ENCODE measurements around the gene DUSP5.
A peak's percentile ranks its signal among the peaks of the same experiment; 100 is the strongest.

The DUSP5 gene

GRCh38 chr10:110500515-110500905 lies 2.8 kb downstream of the DUSP5 start:
- no peak for DNase-seq (ENCODE audit: low read depth in 2 of 2)

- peak in 1 of 2 experiments; percentile 64 for DNase-seq (ENCODE audit: low read depth in 2 of 2)
Measured at GRCh38 chr10:110501142-110501937, 3.6 kb downstream of the DUSP5 start.

- no peak for DNase-seq (ENCODE audit: low read depth in 2 of 2)
Measured at GRCh38 chr10:110502072-110502845, 4.6 kb downstream of the DUSP5 start.

- no peak for DNase-seq (ENCODE audit: low read depth in 2 of 2)
Measured at GRCh38 chr10:110502851-110503301, 5.2 kb downstream of the DUSP5 start.

GRCh38 chr10:110503528-110504110 lies 5.9 kb downstream of the DUSP5 start:
- DNase-seq (ENCODE audit: low read depth in 2 of 2), result no peak

GRCh38 chr10:110504111-110504735 lies 6.5 kb downstream of the DUSP5 start:
- peak in 1 of 2 experiments; percentile 44 for DNase-seq (ENCODE audit: low read depth in 2 of 2)

GRCh38 chr10:110505130-110505770 lies 7.5 kb downstream of the DUSP5 start:
- DNase-seq (ENCODE audit: low read depth in 2 of 2), result no peak

GRCh38 chr10:110506448-110506847 lies 8.7 kb downstream of the DUSP5 start:
- DNase-seq (ENCODE audit: low read depth in 2 of 2), result no peak

- DNase-seq (ENCODE audit: low read depth in 2 of 2), result no peak
Measured at GRCh38 chr10:110507346-110507745, 9.6 kb downstream of the DUSP5 start.

- no peak for DNase-seq (ENCODE audit: low read depth in 2 of 2)
Measured at GRCh38 chr10:110508159-110508788, 10.6 kb downstream of the DUSP5 start.

- DNase-seq (ENCODE audit: low read depth in 2 of 2), result no peak
Measured at GRCh38 chr10:110508806-110509544, 11.3 kb downstream of the DUSP5 start.

- no peak for DNase-seq (ENCODE audit: low read depth in 2 of 2)
Measured at GRCh38 chr10:110509560-110509959, 11.9 kb downstream of the DUSP5 start.

GRCh38 chr10:110510086-110510485 lies 12.4 kb downstream of the DUSP5 start:
- no peak for DNase-seq (ENCODE audit: low read depth in 2 of 2)

GRCh38 chr10:110510730-110511129 lies 13.0 kb downstream of the DUSP5 start:
- no peak for DNase-seq (ENCODE audit: low read depth in 2 of 2)

GRCh38 chr10:110511734-110512449 lies 14.2 kb downstream of the DUSP5 start:
- DNase-seq (ENCODE audit: low read depth in 2 of 2), result no peak

- no peak for DNase-seq (ENCODE audit: low read depth in 2 of 2)
Measured at GRCh38 chr10:110512461-110513187, 14.9 kb downstream of the DUSP5 start.

GRCh38 chr10:110513949-110514348 lies 16.2 kb downstream of the DUSP5 start:
- DNase-seq (ENCODE audit: low read depth in 2 of 2), result no peak

- DNase-seq (ENCODE audit: low read depth in 2 of 2), result no peak
Measured at GRCh38 chr10:110514848-110515247, 17.1 kb downstream of the DUSP5 start.

All from stimulated activated CD4-positive, alpha-beta T cell treated with anti-CD3 and anti-CD28 coated beads, Interleukin-12 subunit alpha, Interleukin-12 subunit beta, amount 100 ng/mL, for 24 hours (primary cell).